22Rv1 (cell line): ENCODE results near the gene KIZ.

ENCODE experiments used
- ZFX ChIP-seq: fragments of 450-650 bp; IDR thresholded peaks from 2 replicates; pipeline ENCODE4 v1.6.1; 2017; ENCODE audit warnings: antibody characterized with exemption, borderline replicate concordance
- TF ChIP-seq, protein P1 (sequence below): fragments of 450-650 bp; IDR thresholded peaks from 2 replicates; pipeline ENCODE4 v1.5.1; 2017; ENCODE audit warnings: mild to moderate bottlenecking

DNA sequence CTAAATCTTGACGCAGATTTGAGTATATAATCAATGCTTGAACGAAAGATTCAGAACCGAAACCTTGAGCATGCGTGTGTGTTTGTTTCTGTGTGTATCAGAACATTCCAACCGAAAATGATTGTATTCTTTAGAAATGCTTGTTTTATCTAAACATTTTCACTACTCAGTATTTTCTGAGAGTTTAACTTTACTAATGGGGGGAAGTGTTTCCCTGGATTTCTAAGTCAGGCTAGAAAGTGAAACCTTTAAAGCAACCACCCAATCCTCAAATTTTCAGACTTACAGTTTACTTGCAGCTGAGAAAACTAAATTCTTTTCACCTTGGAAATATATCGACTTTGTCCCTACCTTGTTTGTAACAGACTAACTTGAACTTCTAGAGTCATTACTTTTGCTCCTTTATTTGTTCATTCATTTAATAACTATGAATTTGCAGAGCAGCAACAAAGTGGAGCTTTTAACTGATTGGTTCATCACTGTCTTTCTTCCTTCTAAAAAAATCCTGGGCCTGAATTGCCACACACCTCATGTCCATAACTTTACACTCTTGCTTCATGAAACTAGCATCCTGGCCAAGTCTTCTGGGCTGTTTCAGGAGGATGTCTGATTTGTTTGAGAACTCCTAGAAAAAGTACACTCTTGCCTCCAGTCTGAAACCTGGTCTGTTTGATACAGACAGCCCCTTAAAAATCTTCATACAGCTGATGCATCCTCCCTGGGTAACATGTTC is 99.5 kb downstream of the KIZ start:
- TF ChIP-seq, protein P1, sequence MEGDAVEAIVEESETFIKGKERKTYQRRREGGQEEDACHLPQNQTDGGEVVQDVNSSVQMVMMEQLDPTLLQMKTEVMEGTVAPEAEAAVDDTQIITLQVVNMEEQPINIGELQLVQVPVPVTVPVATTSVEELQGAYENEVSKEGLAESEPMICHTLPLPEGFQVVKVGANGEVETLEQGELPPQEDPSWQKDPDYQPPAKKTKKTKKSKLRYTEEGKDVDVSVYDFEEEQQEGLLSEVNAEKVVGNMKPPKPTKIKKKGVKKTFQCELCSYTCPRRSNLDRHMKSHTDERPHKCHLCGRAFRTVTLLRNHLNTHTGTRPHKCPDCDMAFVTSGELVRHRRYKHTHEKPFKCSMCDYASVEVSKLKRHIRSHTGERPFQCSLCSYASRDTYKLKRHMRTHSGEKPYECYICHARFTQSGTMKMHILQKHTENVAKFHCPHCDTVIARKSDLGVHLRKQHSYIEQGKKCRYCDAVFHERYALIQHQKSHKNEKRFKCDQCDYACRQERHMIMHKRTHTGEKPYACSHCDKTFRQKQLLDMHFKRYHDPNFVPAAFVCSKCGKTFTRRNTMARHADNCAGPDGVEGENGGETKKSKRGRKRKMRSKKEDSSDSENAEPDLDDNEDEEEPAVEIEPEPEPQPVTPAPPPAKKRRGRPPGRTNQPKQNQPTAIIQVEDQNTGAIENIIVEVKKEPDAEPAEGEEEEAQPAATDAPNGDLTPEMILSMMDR = no peak
- TF ChIP-seq ZFX = no peak
